HG03045 (cell line): ENCODE data around the gene TBC1D5.

Experiments
- ATAC-seq: cut with Tn5 transposase; IDR thresholded peaks from one replicate; pipeline ENCODE4 v1.9.1; 2021; ENCODE audit warnings: mild to moderate bottlenecking, moderate library complexity; ENCODE audit not compliant: unreplicated experiment

Gene TBC1D5

GRCh38 chr3:17257269-17257668, 485.2 kb downstream of the TBC1D5 start:
- ATAC-seq = no peak

GRCh38 chr3:17243621-17244020, 498.8 kb downstream of the TBC1D5 start:
- no peak for ATAC-seq

GRCh38 chr3:17239417-17239816, 503.0 kb downstream of the TBC1D5 start:
- no peak for ATAC-seq

DNA sequence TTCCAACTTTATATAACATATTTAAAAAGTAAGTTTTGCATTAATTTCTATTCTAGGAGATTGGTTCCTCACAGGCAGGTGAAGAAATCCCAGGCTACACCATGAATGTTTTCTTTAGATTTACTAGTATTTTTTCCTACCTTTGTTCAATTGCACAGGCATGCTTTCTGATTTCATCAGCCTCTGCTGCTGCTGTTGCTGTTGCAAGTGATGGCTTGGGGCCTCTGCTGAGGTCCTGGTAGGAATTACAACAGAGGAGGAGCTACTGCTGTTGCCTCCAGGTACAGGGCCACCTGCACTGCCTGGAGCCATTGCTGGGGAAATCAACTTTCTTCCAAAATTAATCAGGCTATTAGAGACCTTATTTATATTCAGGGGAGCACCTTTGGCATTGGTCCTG, 504.4 kb downstream of the TBC1D5 start:
- no peak for ATAC-seq

DNA sequence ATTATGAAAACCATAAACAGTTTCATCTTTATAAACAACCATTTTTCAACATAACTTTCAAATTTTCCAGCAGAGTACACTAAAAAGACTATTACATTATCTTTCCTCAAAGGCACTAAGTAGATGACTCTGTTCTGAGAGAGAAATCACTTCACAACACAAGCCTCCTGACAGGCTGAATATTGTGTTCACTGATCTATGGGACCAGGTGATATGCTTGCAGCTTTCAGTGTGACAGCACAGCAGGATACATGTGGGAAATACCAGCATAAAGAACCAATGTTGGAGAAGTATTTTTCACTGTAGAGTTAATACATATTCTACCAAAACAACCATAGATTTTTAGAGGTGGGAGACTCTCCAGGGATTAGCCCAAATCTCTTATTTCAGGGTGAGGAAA, 507.1 kb downstream of the TBC1D5 start:
- no peak for ATAC-seq

DNA sequence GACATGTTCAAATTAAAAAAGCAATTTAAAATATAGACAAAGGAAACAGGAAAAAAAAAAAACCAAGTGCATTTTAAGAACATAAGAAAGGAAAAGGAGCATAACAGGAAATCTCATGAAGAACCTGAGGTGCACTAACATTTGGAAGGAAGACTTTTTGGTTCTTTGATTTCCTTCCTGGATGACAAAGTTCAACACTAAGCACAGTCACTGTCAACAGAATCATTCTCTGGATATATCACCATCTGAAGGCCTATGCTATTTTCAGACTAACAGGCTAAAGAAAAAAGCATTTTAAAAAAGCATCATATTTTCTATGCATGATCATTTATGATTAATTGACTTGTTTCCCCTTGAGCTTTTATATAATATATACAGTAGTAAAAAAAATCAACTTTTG, 508.0 kb downstream of the TBC1D5 start:
- ATAC-seq = no peak

DNA sequence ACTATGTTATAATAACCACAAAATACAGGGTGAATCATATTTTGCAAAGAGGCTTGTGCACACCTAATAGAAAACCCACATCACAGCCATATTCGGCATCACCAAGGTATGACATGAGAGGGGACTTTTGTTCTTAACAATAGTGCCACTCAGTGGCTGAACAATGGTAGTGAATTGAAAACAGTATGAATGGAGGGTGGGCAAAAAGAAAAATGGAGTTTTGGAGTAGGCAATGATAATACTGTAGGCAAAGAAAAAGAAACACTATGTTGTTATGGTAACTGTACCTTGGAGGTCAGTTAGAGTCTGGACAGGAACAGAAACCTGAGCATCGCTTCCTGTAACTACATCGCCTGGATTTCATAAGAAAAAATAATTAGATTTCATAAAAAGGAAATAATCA, 509.0 kb downstream of the TBC1D5 start:
- ATAC-seq = peak; percentile 88

- ATAC-seq = no peak
Observed at GRCh38 chr3:17232442-17232841, 510.0 kb downstream of the TBC1D5 start.

DNA sequence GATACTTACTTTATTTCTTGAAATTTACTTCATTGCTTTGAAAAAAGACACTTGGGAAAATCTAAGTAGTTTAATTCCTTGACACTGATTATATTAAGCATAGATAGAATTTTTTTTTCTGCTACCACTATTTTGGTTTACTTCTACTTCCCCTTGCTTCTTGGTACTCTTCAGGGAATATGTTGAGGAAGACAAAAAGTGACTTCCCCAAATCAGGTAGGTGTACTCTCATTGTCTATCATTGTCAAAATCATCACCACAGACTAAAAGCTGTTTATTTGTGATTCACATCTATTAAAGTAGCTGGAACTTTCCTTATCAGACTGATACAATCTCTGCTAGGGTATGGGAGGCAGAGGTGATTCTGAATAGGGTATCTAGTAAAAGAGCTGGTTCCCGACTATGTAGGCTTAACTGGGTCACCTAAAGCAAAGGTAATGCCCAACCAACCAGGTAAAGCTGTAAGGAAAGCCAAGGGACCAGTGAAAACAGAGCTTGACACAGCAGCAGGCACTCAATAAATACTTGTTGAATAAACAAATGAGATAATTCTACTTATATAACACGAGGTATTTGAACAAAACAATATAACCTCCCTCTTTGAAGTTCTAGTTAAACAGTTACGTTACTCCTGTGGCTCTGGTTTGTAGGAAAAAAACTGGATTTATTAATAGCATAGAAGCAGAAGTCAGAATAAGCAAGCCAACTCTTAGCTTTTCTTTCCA, 510.7 kb downstream of the TBC1D5 start:
- no peak for ATAC-seq

- no peak for ATAC-seq
Observed at GRCh38 chr3:17227472-17227871, 515.0 kb downstream of the TBC1D5 start.

GRCh38 chr3:17221529-17221928, 520.9 kb downstream of the TBC1D5 start:
- ATAC-seq = no peak

- ATAC-seq = no peak
Observed at GRCh38 chr3:17219593-17219992, 522.8 kb downstream of the TBC1D5 start.

DNA sequence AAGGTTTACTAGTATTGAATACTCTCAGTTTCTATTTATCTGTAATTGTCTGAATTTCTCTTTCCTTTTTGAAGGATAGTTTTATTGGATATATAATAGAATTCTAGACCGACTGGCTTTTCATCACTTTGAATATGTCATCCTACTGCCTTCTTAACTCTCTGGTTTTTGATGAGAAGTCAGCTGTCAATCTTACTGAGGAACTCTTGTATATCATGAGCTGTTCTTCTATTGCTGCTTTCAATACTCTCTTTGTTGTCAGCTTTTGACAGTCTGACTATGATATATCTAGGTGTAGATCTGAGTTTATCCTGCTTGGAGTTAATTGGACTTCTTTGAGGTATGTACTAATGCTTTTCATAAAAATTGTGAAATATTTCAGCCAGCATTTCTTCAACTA, 523.8 kb downstream of the TBC1D5 start:
- no peak for ATAC-seq

- ATAC-seq = no peak
Observed at GRCh38 chr3:17217588-17217987, 524.8 kb downstream of the TBC1D5 start.

DNA sequence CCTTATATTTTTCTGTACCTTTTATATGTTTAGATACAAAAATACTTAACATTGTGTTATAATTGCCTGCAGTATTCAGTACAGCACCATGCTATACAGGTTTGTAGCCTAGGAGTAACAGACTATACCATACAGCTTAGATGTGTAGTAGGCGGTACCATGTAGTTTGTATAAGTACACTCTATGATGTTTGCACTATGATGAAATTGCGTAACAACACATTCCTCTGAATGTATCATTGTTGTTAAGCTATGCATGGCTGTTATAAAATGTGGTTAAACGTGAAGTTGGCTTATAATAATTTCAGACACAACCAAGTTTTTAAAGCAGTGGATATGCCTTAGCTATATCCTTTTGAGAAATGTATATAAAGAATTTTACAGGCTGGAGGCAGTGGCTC, 529.3 kb downstream of the TBC1D5 start:
- no peak for ATAC-seq

DNA sequence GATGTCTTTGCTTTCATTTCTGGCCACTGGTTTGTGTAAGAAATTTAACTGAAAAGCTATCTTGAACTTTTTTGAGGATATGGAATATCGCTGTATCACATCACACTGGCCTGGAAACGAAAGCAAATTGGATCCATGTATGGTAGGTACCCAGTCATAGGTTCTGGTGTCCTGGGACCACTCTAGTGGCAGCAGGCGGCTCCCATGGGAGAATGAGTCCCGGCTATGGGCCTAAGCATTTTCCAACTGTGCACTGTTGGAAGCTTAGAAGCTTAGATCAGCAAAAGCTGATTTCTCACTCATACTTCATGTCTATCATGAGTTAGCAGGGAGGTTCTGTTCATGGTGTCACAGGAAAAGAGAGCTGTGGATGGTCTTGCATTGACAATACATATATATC, 534.5 kb downstream of the TBC1D5 start:
- ATAC-seq = no peak

- ATAC-seq = no peak
Observed at GRCh38 chr3:17207019-17207418, 535.4 kb downstream of the TBC1D5 start.

GRCh38 chr3:17204049-17204650, 538.3 kb downstream of the TBC1D5 start:
- no peak for ATAC-seq

DNA sequence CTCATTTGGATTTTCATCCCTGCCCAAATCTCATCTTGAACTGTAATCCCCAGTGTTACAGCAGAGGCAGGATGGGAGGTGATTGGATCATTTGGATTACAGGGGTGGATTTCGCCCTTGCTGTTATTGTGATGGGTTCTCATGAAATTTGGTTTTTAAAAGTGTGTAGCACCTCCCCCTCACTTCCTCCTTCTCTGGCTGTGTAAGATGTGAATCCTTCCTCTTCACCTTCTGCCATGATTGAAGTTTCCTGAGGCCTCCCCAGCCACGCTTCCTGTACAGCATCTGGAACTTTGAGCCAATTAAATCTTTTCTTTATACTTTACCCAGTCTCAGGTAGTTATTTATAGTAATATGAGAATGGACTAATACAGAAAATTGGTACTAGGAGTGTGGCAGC, 540.9 kb downstream of the TBC1D5 start:
- no peak for ATAC-seq

- peak; percentile 59 for ATAC-seq
Observed at GRCh38 chr3:17195856-17196604, 546.4 kb downstream of the TBC1D5 start.

DNA sequence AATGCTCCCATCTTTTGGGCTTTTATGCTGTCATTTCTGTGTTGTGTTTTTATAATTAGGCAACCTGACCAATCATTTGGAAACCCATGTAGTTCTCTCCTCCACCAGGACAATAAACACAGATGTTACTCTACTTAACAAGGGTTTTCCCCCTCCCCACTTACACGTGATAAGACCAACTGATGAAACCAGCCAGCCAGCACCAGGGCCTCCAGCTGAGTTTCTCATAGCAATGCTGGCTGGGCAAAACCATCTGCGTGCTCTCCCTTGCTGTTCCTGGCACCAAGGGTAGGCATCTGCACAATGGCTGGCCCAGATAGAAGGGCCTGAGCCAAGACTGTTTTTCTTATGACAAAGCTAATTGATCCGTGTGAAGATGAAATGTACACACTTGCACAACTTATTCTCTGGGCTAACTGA, 547.2 kb downstream of the TBC1D5 start:
- ATAC-seq = peak; percentile 96

DNA sequence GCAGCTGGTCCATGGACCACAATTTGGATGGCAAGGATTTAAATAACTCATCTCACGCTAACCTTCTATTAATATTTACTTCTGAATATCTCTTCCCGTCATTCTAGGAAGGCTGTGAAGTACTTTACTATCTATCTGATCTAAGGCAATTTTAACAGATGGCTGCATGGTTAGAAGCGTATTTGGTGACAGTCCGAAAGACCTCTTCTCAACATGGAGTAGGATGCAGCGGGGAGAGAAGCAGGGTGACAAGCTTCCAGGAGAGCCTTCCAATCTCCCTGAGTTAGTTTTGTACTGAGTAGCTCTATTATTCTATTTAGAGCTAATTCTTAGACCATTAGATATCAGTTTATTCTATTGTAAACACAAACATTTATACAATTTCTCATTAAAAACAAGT, 548.3 kb downstream of the TBC1D5 start:
- no peak for ATAC-seq
